Measurements from ENCODE around the gene PPP1R1B.

- TF ChIP-seq EZH2 (IDR thresholded peaks at IDR 0.05), result no peak
- TF ChIP-seq CTCF (IDR thresholded peaks at IDR 0.05), result no peak
Observed at GRCh38 chr17:39641883-39642282, 15.1 kb downstream of the PPP1R1B start.
